GM18907 (cell line): Measurements from ENCODE around the gene ILK.
A peak's percentile ranks its signal among the peaks of the same experiment; 100 is the strongest.

Source experiments
- ATAC-seq: cut with Tn5 transposase; IDR thresholded peaks from one replicate; pipeline ENCODE4 v1.9.1; 2021; ENCODE audit warnings: mild to moderate bottlenecking, moderate library complexity; ENCODE audit not compliant: unreplicated experiment

Gene ILK

DNA sequence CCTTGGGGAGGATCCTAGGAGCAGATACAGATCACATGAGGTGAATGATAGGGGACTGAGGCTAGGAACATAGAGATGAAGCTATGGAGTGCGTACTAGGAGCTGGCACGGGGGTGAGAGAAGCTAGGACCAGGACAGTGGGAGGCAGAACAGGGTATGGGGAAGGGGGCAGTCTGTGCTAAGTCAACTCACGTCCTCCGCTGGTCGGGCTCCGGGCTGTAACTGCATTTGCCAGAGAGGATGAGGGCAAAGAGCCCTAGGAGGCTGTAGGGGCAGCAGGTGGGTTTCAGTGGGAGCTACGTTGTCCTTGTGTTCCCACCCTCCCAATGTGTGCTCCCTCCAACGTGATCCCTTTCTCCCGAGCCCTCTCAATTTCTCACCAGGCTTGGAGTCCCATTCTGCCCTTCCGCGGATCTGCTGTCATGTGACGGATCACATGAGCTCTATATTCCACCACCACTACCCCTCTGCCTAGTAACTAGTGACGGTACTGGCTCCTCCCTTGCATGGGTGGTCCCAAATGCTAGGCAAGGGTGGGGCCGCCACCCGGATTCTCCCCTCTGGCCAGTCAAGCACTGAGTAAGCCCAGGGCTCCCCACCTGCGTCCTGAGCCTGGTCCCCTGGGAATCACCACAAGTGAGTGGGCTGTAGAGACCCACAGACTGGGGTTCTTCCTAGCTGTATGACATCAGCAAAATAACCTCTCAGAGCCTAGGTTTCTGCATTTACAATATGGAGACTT is 15.6 kb downstream of the ILK start, which contains the start of gene TPP1:
Gene TPP1 (minus strand): TSS at position 419 of the 742 bp plus-strand sequence. CDS start 22 bp downstream, at position 397.
- ATAC-seq = peak; percentile 98

DNA sequence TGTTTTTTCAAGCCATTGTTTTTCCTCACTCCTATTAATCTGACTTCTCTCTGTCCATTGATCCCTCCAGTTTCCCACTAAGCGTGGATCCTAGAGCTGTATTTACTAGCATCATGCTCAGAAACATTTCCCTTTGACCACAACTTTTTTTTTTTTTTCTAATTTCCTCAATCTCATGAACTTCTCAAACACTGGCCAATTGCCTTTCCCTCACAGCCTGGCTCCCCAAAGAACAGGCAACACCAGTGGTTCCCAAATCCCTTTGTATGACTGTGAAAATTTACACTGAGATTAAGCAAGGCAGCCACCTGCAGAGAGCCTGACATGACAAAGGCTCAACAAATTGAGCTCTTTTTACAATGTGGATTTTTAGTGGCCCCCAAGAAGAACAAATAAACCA is 17.1 kb downstream of the ILK start:
- ATAC-seq = no peak

DNA sequence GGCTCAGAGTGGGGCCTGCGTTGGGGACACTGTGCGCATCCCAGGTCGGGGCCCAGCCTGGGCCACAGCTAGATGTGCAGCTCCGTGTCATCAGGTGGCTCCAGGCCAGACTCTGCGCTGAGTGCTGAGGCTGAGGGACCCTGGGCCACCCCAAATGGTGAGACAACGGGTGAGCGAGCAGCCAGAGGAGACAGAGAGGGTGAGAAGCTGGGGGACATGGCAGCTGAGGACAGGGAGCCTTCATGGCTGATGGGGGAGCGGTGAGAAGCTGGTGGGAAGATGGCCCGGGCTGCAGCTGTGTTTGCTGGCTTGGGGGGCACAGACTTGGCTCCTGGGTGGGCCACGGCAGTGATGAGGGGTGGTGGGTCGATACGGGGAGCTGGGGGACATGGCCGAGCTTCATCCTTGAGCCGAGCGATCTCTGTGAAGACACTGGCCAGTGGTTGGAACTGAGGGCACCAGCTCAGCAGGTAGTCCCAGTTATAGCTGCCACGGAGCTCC is 18.2 kb downstream of the ILK start:
- ATAC-seq = no peak

DNA sequence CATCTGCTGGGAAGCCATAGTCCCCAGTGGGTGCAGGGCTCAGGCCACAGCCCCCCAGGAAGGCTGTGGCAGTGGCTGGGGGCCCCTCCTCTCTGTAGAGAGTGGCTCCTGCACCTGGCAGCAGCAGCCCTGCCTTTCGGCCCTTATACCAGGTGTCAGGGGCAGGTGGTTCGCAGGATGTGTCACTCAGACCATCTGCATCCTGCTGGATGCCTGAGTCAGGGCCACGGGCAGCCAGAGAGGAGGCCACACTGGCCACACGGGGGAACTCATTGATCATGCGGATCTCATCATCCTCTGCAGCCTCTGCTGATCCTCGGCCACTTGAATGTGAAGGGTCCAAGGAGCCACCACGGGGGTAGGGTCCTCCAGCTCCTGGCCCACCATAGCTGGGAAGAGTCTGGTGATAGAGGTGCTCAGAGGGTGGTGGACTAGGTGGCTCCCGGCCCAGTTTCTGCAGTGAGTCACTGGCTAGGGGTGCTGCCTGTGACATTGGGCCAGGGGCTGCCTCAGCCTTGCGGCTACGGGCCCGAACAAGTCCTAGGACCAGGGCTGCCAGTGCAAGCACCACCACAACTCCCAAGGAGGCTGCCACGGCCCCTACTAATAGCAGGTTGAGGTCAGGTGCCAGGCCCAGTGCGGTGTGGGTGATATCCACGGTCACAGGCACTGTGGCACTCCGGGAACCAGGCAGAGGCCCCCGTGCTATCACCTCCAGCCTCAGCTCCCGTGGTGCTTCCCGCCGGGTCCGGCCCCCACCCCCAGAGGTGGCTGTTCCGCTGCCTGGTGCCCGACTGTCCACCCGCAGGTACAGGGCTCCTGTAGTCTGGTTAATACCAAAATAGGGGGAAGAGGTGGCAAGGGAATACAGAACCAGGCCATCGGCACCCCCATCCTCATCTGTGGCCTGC is 18.9 kb downstream of the ILK start:
- ATAC-seq = no peak

DNA sequence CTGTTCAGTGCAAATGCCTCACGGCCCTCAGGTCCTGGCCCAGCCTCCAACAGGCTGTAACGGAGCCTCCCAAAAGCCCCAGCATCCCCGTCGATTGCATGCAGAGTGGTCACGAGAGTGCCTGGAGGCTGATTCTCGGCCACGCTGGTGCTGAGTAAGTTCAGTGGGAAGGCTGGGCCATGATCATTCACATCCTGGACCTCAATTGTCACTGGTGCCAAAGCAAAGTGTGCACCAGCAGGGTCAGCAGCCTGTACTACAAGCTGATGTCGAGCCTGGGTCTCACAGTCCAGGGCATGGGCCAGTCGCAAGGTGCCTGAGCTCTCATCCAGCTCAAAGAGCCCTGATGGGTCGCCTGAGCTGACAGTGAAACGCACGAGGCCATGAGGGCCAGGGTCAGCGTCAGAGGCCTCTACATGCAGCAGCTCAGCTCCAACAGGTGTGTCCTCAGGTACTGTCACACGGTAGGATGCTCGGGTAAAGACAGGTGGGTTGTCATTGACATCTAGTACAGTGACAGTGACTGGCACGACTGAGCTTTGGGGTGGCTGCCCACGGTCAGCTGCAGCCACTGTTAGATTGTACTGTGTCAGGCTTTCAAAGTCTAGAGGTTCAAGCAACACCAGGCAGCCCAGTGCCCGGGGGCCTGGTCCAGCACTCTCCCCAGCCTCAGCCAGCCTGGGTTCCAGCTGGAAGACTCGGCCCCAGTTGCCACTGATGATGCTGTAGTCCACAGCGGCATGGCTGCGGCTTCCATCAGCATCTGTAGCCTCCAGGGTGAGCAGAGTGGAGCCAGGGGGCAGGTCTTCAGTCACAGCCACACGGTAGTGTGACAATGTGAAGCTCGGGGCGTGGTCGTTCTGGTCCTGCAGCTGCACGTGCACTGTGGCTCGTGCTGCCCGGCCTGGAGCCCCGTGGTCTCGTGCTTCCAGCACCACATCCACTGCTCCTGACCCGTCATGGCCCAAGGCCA is 20.1 kb downstream of the ILK start:
- no peak for ATAC-seq

DNA sequence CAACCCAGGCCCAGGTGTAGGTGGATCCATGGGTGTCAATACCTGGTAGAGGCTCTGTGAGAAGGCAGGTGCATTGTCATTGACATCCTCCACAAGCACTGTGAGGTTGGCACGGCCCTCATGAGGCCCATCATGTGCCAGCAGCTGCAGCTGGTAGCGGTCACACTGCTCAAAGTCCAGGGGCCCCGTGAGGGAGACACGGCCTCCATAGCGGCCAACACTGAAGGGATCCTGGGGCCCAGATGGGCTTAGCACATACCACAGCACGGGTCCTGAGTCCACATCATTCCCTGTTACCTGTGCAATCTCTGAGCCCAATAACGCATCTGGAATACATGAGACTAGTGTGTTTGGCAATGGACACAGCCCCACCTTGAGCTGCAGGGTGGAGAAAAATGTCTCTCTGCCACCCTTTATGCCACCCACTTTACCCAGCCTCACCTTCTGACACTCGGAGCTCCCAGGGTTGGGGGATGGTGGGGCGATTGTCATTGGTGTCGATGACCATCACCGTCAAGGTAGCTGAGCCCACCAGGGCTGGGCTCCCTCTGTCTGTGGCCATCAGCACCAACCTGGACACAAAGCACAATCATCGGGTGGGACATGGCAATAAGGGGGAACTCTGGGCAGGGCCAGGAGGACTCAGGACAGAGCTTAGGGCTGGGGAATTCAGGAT is 21.7 kb downstream of the ILK start:
- no peak for ATAC-seq

DNA sequence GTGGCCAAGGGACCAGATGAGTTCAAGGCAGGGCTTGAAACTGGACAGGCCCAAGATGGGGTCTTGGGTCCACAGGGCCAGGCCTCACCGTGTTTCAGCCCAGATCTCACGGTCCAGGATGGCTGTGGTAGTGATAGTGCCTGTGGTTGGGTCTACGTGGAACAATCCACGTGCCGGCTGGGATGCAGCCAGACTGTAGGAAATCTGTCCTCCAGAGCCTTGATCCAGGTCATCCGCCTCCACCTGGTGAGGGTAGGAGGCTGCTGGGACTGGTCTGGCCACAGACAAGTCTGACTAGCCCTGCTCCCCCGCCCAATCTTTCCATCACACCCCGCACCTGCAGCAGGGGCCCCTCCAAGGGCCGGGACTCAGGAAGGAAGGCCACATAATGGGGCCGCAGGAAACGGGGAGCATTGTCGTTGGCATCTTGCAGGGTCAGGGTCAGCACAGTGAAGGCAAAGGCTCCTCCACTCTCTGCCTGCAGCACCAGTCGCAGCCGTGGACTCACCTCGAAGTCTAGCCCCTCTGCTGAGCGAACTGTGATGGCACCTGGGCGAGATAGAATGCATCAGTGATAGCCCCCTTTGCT is 22.4 kb downstream of the ILK start:
- no peak for ATAC-seq

DNA sequence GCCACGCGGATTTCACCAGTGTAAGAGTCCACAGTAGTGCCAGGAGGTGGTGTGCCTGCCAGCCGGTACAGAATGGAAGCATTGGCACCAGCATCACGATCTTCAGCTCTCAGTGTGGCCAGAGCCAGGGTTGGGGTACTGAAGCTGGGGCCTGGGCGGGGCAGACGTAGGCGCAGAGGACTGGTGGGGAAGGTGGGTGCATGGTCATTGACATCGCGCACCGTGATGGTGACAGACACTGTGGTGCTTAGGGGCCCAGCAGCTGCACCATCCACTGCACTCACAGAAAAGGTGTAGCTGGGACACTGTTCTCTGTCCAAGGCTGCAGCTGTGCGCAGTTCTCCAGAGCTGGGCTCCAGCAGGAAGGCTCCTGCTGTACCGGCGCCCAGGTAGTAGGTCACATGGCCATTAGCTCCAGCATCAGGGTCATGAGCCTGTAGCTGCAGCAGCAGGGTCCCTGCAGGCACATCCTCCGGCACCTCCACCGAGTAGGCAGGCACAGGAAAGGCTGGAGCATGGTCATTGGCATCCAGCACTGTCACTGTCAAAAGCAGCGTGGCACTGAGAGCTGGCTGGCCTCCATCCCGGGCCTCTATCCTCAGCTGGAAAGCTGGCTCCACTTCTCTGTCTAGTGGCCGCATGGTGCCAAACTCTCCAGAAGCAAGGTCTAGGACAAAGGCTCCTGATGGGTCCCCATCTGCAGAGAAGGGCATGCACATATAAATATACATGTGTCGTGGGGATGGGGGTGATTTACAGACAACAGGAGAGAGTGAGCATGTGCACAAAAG is 23.6 kb downstream of the ILK start:
- peak; percentile 3 for ATAC-seq

DNA sequence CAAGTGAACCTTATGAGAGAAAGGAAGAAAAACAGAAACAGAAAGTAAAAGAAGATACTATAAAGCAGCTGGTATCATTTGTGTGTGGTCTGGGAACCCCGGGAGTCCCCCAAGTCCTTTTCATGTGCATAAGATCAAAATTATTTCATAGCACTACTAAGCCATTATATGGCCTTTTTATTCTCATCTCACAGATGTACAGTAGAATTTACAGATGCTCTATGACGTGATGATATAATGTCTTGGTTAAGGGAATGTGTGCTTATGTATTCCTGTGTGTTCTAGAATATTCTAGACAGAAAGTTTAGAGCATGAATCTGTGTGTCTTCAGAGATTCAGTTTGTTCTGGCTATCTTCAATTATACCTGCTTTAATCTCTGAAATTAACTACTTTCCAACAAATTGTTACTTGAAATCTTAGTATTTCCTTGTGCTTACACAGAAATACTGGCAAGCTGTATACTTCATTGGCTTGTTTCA is 24.2 kb downstream of the ILK start:
- ATAC-seq = peak; percentile 73

DNA sequence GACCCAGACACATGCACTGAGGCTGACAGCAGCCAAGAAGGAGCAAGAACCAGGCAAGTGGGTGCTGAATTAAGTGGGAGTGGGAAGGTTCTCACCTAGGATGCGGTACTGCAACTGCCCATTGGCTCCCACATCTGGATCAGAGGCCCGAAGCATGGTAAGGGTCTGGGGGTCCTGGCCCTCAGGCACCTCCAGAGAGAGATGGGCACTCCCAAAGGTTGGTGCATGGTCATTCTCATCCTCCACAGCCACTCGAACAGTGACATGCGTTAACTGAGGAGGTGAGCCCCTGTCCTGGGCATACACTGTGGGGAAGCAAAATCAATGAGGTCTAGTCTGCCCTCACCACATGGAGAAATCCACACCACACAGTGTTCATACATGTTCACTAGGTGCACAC is 25.0 kb downstream of the ILK start:
- no peak for ATAC-seq

DNA sequence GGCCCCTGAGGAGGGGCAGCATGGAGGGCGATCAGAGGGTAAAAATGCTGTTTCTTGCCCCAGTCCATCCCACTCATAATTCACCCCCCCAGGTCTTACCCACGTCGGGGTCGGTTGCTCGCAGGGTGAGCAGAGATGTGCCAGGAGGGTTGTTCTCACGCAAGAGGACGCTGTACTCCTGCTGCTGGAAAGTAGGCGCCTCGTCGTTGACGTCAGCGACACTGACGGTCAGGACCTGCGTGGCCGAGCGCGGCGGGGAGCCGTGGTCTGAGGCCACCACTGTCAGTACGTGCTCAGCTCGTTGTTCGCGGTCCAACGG is 26.0 kb downstream of the ILK start:
- no peak for ATAC-seq

DNA sequence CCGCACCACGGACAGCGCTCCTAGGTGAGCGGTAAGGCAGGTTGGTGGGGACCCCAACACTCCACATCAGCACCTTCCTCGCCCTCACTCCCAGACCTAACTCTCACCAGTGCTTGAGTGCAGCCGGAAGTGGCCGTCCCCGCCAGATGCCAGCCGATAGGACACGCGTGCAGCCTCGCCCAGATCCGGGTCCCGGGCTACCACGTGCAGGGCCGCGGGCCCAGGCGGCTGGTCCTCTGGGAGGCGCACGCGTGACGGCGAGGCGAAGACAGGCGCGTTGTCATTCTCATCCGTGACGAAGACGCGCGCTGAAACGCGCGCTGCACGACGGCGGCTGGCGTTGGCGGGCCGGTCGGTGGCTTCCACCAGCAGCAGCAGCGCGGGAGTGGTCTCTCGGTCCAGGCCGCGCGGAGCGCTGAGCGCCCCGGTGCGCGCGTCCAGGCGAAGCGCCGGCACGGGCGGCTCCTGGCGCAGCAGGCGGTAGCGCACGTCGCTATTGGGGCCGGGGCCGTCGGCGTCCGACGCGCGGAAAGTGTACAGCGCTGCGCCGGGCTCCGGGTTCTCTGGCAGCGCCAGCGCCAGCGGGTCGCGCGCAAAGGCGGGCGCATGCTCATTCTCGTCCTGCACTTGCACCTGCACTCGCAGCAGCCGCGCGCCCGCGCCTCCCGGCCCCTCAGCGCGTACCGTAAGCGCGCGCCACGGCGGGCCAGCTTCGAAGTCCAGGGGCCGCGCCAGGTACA is 26.5 kb downstream of the ILK start:
- ATAC-seq = no peak

DNA sequence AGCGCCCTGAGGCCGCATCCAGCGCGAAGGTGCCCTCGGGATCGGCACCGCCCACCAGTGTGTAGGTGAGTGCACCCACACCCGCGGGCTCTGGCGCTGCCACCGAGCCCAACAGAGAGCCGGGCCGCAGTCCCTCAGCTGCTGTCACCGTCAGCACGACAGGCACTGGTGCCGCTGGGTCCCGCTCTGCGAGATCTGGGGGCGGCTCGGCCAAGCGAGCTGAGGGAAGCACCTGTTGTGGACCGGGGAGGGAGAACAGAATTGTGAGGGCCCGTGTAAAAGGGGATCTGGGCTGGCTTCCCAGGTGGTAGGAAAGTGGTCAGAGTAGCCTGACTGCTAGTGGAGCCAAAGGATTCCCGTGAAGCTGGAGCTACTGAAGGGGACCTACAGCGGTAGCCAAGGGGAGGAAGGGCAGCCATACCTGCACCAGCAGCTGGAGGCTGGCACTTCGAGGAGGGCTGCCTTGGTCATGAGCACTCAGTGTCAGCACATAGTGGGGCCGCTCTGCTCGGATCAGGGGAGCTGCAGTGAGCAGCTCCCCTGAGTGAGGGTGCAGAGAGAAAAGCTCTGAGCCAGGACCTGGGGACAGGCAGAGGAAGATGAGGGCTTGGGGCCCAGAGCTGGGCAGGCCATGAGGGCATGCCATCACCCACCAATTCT is 27.2 kb downstream of the ILK start:
- ATAC-seq = no peak

DNA sequence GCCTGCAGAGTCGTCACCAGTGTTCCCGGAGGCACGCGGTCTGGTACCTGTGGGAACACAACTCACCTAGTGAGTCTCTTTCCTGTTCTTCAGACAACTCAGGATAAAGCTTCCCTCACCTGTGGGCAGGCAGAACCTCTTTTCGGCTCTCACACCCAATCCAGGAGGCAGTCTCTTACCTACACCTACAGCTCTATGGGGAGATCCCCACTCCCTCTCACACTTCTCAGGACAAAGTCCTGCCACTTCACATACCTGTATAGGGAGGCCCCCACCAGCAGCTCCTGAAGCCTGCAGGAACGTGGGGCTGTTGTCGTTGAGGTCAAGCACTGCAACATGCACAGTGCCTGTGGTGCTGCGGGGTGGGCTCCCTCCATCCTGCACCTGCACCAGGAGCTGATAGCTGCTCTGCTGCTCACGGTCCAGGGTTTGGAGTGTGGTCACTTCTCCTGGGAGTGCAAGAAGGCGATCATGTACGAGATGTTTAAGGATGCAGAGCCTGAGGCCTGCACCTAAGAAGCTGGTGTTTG is 27.9 kb downstream of the ILK start:
- no peak for ATAC-seq

DNA sequence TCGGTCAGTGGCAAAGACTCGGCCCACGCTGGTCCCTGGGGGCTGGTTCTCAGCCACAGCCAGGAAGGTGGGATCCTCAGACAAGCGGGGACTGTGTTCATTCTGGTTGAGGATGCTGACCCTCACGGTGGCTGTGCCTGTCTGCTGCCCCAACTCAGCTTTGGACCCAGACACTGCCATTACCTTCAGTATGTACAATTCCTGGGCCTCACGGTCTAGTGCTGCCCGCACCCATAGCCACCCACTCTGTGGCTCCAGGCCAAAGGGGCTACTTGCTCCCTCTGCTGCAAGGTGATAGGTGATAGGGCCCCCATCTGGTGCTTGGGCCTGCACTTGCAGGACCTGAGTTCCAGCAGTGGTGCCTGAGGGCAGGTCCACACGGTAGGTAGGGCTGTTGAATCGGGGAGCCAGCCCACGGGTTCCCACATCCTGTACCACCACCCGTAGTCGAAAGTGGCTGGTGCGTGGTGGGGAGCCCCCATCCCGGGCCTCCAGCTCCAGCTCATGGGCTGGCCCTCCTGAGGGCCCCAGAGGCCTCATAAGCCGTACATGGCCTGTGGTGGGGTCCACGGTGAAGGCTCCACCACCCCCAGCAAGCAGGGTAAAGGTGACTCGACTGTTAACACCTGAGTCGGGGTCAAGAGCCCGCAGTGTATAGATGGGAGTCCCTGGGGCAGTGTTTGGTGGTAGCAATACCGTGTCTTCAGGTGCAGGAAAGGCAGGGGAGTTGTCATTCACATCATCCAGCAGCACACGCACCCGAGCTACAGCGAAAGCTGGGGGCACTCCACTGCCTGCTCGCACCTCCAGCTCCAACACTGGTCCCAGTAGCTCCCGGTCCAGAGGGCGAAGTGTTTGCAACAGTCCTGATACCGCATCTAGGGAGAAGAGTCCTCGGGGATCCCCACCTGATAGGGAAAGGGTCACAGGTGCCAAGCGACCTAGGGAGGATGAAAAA is 28.8 kb downstream of the ILK start:
- ATAC-seq = no peak
